Hematopoietic multipotent progenitor cell treated with erythropoietin and hydrocortisone succinate and interleukin-3 and kit ligand, for 15 days (in vitro differentiated cells): ENCODE data around the gene CFAP77.

Source experiments
- DNase-seq: peaks from one replicate; pipeline ENCODE4 v3.0.0-alpha.2; 2015; ENCODE audit warnings: low spot score

CFAP77 gene

DNA sequence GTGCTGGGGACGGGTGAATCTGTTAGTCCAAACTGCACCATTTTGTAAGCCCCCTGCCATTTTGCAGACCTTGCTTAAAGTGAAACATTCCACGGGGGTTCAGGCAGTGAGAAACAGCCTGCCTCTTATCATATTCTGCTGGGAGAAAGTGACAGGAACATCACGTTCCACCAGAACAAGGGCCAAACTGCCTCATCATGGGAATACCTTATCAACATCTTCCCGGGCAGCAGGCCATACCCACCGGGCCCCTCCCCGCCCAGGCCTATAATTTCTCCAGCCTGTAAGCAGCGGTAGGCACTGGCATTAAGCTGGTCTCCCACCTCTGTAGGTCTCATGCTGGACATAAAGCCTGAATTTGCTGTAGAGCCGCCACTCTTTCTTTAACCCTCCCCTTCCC is 1.5 kb upstream of the CFAP77 start:
- DNase-seq = peak; percentile 40

DNA sequence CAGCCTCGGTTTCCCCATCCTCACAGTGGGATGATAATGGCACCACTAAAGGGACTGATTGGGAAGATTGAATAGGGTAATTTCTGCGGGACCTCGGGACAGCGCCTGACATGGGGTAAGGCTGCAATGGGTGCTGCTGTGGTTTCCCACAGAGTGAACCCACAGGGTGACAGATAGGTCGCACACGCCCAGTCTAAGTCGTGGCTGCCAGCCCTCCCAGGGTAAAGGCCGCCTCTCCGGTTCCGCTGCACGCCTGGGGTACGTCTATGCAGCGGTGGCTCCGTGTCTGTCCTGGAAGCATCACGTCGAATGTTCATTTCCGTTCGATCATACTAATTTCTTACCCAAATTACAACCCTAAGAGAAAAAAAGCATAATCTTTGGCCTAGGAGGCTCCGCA is 631 bp downstream of the CFAP77 start:
- no peak for DNase-seq

DNA sequence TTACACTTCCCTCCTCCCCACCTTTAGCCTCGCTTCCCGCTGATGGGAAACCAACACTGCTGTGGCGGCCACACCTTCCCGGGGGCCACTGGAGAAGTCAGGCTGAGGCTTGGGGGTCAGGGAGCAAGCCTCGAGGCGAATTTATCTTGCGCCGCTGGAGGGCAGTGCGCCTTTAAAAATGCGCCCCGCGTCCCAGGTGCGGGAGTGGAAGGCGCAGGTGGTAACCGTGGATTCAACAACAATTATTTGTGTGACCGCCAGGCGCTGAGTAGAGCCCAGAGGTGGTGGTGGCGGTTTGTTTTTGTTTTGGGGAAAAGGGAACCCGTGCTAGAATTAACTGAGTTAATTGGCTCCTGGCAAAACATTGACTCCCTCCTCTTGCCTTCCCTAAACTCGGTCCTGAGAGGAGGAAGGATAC is 1.1 kb downstream of the CFAP77 start:
- peak; percentile 52 for DNase-seq

DNA sequence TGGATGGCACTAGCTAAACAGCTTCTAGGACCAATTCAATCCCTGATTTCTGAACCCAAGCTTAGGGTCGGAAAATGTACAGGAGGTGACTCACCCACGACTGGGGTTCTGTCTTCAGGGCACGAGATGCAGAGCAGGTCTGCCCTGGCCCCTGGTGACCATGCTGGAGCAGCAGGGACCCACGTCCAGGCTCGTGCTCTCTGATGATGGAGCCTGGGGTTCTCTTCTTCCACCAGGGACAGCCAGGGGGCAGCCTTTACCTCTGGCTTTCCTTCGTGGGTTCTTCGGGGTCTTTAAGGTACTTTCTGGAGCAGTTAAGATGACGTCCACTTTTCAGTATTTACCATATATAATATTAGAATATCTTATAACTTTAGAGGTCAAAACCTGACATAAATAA is 2.1 kb downstream of the CFAP77 start:
- no peak for DNase-seq

DNA sequence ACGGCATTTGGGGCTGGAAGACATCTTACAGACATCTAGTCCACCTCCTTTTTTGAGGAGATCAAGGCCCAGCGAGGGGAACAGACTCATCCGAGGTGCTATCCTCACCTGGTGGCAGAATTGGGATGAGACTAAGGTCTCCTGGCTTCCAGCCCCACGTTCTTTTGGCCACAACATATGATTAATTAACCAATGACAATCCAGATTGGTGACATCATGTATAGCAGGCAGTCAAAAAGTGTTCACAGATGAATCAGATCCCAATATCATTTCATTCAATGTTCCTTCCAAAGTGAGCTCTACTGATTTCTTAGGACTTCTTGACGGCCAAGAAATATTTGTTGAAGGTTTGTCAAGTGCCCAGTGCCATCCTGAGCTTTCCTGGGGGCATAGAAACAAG is 3.9 kb downstream of the CFAP77 start:
- no peak for DNase-seq

DNA sequence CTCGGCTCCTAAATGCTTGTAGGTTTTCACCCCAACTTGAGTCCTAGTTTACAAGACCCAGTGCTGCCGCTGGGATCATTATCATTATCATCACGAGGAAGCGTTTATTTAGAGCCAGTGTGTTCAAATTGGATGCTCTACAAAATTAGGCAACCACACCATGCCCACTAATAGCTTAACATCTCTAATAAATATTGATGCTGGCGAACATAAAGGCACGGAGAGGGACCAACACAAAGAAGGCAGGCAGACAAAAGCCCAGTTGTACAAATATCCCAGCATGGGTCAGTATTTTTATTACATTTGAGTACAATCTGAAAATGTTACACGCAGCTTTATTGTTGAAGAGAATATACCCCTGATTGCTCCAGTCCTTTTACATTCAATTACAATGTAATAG is 4.7 kb downstream of the CFAP77 start:
- no peak for DNase-seq

DNA sequence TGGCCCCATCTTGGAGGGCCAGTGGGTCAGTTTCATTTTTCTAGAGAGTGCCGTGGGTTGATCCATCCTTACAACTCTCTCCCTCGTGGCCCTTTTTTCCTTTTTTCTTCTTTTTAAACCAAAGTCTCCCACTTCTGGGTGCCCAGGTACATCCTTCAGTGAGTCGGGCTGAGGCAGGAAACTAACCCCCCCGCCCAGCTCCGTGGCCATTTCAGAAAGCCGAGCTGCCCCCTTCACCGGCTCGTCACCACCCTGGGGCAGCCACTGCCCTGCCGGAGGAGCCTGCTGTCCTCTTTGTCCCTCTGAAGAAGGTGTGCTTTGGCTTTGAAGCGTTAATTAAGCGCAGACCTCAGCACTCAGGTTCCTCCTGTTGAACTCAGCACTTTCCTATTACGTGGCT is 5.2 kb downstream of the CFAP77 start:
- no peak for DNase-seq

DNA sequence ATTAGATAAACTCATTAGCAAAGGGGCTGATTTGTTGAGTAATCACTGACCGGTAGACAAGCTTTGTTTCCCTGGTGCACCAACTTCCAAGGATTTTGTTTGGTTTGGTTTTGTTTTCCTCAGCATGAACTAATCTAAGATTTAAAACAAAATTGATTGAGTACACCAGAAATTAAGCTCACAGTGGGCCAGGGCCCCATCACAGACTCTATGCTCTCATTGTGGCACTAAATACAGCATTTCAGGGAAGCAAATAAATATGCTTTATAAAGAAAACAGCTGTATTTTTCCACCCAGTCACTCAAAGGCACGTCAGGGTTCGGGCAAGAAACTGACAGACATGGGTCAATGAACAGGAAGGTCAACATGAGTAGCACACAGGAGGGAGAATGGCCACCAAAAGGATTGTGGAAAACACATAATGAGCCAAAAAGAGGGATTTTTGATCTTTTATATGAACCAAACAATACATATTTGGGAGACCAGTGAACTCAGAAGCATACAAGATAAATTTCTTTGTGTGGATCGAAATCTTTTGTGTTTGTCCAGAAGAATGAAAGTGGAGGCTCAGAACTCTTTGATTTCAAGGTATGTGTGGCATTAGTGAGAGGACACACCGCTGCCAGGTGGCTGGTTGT is 8.8 kb downstream of the CFAP77 start:
- no peak for DNase-seq

DNA sequence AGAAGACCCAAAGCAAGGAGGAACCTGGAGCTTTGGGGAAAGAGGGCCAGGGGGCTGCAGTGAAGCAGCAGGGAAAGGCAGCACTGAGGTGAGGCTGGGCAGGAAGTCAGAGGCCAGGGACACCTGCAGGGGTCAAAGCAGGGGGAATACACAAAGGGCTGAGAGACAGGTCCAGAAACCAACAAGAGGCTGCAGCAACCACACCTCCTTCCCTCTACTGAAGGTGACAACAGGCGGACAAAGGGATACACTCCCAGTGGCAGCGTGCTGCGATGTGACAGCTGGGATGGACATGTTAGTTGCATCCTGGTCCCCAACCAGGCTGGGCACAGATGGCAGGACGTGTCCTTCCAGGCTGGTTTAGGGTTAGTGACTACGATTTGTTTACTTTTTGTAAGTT is 12.6 kb downstream of the CFAP77 start:
- no peak for DNase-seq

DNA sequence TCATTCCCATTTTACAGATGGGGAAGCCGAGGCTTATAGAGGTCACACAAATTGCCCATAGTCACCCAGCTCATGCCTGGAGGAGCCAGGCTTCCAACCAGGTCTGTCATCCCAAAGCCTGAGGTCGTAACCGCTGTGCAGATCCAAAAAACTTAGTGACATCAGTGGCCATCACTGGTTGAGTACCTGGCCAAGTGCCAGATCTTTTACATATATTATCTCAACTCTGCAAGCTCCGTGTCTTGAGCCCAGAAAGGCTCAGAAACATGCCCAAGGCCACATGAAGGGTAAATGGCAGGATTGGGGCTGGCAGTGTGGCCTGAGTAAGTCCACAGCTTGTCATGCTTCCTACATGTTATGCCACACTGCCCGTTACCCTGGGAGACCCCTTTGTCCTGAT is 13.5 kb downstream of the CFAP77 start:
- DNase-seq = no peak

DNA sequence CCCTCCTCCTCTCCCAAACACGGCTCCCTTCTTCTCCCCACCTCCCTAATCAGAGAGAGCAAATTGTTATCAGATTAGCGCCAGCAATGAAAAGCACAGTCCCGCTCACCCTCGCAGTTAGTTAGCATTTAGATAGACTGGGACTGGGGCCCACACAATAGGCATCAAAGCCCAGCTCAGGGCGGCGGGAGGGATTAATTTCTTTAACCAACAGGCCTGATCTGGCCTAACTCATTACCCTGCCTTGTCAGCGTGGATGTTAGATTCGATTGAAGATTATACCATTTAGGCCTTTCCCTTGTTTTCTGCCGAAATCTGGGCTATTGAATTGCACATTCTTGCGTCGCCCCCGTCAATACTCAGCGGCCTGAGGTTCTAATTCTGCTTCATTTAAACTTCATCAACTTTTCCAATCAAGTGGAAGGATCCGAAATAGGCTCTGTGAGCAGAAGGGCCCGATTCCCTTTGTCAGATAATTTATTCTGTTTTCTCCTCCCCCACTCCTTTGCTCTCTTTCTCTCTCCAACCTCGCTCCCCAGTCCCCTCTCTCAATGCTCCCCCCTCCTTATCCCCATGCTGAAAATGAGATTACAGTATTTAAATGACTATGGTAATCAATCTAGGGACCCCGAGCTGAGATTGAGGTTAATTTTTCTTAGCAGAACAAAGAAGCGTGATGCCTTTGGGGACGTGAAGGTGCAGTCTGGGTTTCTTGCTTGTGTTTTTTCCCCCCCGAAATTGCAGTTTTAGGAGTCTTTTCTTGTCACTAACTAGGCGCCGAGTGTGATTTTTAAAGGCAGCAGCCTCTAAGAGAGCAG is 15.1 kb downstream of the CFAP77 start:
- DNase-seq = no peak

DNA sequence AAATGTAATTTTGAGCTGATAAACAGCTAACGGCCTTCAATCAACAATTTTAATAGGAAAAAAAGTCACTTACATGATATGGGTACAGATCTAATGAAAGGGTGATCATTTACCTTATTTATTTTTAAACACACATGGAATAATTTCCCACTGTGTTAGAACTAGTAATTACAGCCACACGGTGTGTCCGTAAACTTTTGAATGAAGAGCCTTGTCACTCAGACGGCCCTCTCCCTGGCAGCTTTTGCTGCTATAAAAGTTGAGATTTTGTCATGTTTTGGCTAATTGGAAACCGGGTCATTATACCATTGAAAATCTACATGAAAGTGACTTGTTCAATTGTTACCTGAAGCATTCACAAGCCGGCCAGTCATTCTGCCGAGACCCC is 15.7 kb downstream of the CFAP77 start:
- DNase-seq = no peak

DNA sequence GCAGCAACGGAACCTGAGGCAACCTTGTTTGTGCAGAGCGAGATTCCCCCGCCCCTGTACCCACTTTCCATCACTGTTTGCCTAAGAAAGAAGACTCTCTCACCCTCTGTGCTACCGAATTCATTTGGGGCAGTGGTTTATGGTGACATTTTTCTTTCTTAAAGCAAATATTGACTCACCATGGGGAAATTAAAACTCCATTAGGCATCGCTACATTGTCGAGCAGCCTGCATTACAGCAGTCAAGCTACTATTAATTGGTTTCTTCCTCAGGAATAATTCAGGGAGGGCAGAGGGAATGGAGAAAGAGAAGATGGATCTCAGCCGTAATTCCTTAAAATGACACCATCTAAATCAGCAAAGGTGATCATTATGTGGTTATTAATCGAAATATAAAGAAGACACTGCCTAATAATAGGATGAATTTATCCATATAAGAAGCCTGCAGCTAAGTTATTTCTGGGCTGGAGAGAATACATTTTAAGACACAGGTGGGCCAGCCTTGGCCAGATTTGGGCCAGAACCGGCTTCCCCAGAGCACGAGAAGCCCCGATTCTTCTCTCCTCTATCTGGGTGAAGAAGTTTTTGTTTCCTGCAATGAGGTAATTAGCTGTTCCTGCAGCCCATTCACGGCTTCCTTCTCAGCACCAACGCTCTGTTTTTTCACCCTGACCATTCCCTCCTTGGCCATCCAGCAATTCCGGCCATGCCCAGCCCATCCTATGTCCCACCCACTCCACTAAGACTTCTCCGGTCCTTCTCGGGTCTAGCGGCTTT is 16.8 kb downstream of the CFAP77 start:
- DNase-seq = no peak

DNA sequence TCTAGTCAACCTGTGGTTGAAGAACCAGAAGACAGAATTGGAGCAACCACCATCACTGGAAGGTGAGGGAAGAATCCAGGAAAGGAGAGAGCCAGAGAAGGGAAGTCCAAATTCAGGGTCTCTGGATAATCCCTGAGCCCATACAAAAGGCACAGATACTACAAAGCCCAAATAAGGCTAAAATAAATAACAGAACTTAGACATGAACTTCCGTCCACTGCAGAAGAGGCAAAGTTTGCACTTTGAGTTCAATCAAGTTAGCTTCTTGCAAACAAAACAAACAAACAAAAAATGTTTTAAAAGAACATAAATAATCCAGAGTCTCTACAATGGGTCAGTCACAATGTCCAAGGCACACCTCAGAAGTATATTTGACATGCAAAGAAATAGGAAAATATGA is 21.0 kb downstream of the CFAP77 start:
- no peak for DNase-seq

DNA sequence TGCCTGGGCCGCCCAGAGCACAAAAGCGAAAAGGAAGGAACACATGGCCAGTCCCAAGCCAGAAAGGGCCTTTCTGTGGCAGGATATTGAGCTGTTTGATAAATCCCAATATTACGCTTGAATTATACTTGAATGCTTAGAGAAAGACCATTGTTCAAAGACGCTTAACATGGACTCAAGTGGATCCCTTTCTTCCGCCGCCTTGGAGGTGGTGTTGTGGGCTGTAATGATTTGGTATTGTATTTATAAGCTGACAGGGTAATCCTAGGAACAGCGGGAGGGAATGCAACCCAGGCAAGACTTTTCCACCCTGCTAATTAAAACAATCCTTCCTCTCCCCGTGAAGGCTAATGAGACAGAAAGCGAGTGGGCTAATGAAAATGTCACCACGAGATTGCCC is 24.9 kb downstream of the CFAP77 start:
- DNase-seq = no peak

DNA sequence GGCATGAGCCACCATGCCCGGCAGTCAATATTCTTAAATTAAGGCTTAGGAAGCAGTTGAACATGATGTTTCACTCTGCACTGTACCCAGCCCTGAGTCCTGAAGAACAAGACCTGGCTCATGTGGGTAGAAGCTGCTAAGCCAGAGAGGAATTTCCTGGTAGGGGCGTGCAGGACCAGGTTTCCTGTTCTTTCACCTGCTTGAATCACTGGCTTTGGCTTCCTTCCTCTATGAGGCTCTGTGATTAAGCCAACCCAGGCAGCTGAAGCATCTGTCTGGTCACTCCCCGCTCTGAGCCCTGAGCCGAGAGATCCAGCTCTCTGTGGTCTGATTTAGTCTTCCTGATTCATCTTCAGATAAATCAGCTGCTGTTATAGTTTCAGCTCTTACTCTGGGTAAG is 29.1 kb downstream of the CFAP77 start:
- DNase-seq = no peak

DNA sequence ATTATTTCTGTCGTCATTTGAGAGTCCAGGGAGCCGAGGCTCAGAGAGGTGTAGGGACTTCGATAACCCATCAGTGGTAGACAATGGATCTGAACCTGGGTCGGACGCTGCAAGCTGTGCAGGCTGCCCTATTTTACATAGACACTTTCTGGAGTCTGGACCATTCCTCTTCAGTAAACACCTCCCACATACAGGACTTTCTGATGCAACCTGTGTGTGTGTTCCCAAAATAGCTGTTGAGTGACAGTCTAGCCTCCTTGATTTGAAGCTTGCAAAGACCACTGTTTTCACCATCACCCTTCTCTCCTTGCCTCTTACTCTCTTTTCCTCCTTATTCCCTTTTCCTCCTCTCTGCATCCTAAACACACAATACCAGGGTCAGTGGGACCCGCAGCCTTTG is 30.7 kb downstream of the CFAP77 start:
- DNase-seq = no peak

DNA sequence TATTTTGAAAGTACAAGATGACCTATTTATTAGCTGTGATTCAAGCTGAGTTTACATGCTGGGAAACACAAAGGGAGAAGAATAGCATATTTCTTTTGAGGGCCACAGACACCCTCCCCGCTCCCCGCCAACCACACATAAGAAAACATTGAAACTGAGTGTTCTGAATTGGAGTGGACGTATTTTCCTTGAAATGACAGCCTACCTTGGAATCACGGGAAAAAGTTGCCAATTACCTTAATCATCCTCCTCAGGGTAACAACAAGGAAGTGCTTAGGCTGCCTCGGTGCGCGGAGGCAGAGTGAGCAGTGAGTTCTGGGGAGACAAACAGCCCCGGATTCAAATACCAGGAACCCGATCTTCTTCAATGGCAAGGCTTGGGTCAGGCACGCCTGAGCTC is 31.4 kb downstream of the CFAP77 start:
- DNase-seq = no peak

DNA sequence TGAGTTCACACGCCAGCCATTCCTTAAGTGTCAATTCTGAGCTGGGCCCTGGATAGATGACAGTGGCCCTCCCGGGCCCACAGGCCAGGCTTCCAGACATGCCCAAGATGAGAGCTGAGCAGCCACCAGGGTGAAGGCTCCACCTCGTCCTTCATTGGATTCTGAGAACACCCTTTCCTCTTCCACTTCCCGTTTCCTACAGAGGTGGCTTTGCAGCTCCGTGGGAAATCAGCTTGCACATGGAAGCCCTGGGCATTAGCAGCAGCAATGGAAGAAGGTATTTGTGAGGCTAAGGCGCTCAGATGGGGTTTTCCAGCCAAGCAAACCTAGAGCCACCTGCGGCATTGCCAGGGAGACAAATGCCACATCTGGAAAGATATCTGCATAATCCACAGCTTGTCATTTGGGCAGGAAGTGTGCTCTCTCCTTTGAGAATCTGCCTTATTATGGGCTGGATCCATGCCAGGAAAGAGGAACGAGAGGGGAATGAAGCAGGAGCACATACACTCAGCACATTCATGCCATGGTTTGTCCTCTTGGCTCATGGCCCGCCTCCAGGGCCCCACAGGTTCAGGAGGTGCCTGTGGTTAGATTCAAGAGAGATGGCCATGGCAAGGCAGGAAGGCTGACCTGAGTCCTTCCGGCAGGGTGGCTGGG is 34.1 kb downstream of the CFAP77 start:
- DNase-seq = no peak

DNA sequence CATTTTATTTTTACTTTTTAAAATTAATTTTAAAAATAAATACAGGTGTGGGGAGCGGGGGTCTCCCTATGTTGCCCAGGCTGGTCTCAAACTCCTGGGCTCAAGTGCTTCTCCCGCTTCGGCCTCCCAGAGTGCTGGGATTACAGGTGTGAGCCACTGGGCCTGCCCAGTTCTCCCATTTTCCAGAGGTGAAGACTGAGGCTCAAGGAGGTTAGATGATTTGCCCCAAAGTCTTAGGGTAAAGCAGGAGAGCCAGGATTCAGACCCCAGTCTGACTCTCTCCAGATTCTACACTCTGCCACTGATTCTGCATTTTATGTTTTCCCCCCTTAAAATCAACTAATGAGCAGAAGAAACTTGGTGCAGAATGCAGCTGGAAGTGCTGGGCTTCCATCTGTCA is 36.9 kb downstream of the CFAP77 start:
- DNase-seq = no peak

DNA sequence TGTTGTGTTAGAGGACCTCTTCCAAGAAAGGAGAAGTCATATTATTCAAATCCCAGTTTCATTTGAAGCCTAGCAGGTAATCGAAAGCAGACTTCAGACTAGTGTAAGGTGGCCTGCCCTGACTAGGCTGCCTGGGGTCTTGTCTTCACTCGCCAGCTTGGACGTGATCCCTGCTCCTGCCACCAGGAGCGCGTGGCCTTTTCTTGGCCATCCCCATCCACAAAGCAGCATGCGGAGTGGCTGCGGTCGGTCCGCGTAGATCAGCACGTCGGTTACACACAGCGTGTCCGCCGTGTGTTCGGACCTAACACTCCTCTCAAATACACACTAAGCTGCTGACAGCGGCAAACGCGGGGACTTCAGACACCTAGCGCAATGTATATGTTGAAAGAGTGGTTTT is 37.3 kb downstream of the CFAP77 start:
- DNase-seq = no peak

DNA sequence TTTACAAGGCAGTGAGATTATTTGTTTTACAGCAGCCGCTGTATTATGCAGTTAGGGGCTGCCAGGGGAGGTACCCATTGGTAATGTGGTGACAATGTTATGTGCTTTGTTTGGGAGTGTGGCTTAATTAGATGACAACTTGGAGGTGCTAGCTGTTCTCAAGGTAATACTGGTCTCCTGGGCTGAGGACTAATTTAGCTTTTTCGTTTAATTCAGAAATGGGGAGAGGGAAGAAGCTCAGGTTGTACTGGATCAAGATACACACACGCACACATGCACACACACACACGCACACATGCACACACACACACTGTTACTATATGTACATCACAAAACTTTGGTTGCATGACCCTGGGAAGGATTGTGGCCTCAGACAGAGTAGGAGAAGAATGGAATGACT is 37.9 kb downstream of the CFAP77 start:
- no peak for DNase-seq

DNA sequence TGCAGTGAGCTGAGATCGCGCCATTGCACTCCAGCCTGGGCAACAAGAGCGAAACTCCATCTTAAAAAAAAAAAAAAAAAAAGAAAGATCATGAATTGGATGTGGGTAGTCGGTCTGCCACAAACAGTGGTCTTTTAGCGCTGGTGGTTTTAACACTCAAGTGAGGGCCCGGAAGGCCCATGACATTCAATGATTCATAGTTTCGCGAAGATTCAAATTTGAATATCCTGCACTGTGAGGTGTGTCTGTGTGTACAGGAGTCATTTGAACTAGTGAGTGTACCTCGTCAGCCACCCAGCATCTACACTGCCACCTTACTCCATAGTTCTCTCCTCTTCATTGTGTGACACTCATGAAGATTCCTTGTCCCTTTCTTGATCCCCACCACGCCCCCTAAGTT is 41.3 kb downstream of the CFAP77 start:
- DNase-seq = no peak
